Vagina (tissue), 2 donors: ENCODE results near the gene CAPN14.

Experiments
- POLR2A ChIP-seq, 2 donors: fragments of 450-650 bp; IDR thresholded peaks; one replicate each; pipeline ENCODE4 v1.6.1; 2017; ENCODE audit warnings: antibody characterized with exemption in 2 of 2, mild to moderate bottlenecking in 2 of 2, moderate library complexity in 2 of 2
- TF ChIP-seq, protein P1 (sequence below), 3 experiments: fragments of 450-650 bp in 2 of 3; fragments of 200-600 bp in 1 of 3; sonication (generic) in 1 of 3; IDR thresholded peaks; one replicate each; pipeline ENCODE4 v1.5.1; 2017 to 2019; ENCODE audit warnings: antibody characterized with exemption in 3 of 3, mild to moderate bottlenecking in 2 of 3, moderate library complexity in 2 of 3

DNA sequence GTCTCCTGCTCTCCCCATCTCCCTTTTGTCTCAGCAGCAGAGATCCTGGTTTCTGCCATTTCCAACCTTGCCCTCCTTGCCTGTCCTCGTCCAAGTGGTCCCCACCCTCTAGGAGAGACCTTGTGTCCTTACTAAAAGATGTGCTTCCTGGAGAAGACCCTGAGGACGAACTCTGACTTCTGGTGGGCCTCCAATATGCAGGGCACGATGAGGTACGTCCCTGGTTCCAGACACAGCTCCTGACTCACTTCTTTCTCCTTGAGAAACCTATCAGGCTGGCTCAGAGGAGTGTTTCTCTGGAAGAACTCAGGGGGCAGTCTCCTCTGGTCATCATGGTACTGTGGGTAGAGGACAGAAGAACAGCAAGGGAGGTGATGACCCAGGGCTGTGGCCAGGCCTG lies 28.2 kb downstream of the CAPN14 start:
- no peak for TF ChIP-seq POLR2A (IDR thresholded peaks at IDR 0.05)
- TF ChIP-seq, protein P1, sequence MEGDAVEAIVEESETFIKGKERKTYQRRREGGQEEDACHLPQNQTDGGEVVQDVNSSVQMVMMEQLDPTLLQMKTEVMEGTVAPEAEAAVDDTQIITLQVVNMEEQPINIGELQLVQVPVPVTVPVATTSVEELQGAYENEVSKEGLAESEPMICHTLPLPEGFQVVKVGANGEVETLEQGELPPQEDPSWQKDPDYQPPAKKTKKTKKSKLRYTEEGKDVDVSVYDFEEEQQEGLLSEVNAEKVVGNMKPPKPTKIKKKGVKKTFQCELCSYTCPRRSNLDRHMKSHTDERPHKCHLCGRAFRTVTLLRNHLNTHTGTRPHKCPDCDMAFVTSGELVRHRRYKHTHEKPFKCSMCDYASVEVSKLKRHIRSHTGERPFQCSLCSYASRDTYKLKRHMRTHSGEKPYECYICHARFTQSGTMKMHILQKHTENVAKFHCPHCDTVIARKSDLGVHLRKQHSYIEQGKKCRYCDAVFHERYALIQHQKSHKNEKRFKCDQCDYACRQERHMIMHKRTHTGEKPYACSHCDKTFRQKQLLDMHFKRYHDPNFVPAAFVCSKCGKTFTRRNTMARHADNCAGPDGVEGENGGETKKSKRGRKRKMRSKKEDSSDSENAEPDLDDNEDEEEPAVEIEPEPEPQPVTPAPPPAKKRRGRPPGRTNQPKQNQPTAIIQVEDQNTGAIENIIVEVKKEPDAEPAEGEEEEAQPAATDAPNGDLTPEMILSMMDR (IDR thresholded peaks at IDR 0.05): no peak
